ENCODE results near the gene FOXO3B.
"Not testable (repeated sequence)": the region's sequence is repeated elsewhere in the genome, so short reads cannot be mapped to it uniquely, and the experiment has no call there.

The FOXO3B gene

GRCh38 chr17:18681767-18682571, at the start of gene FOXO3B:
Gene FOXO3B (minus strand): TSS chr17:18682314. CDS start chr17:18681651, 663 bp downstream.
- peak; percentile 79 for DNase-seq (ENCODE audit: low spot score)

DNA sequence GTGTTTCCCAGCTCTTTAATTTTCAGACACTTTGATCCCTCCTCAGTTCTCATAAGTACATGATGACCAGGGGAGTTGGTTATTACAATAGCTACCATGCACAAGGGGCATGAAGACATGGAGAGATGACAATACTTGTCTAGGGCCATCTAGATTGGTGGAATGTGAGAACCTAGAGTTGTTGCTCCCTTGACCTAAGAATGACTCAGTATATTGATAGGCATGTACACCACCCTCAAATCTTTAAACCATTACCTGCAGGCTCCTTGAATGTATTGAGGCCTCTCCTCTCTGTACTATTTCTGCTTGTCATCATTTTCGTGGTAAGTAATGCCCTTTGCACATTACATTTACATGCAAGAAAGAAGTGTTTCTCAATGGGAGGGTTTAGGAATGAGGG, 41.4 kb upstream of the FOXO3B start:
- DNase-seq (ENCODE audit: low spot score), result not testable (repeated sequence)

- DNase-seq (ENCODE audit: low spot score), result not testable (repeated sequence)
Observed at GRCh38 chr17:18722612-18723011, 40.5 kb upstream of the FOXO3B start.

DNA sequence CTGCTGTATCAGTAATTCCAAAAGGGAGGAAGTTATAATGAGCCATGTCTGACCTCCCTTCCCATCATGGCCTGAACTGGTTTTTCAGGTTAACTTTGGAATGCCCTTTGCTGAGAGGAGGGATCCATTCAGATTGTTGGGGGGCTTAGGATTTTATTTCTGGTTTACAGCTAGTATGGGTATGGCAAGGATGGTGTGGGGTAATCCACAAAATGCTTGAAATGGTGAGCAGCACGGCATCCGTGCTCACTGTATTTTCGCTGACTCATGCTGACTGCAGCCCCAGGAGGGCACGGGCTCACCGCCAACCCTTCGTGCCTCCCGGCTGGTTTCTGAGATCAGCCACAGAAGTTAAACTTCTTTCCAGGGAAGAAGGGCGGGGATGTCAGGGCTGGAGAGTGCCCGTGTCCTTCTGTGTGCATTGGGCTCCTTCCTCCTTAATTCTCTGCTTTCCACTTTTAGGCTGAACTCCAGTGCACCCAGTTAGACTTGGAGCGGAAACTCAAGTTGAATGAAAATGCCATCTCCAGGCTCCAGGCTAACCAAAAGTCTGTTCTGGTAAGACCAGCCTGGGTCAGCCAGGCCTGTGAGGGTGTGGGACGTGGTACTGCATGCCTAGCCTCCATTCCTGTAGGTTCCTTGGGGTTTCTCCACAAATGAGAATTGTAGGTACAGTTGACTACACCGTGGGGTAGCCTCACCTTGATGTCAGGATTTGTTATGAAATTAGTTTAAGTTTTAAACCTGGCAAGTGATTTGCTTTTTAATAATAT, 39.8 kb upstream of the FOXO3B start:
- DNase-seq (ENCODE audit: low spot score), result not testable (repeated sequence)

- DNase-seq (ENCODE audit: low spot score), result not testable (repeated sequence)
Observed at GRCh38 chr17:18719428-18720110, 37.5 kb upstream of the FOXO3B start.

GRCh38 chr17:18718643-18719427, 36.7 kb upstream of the FOXO3B start:
- not testable (repeated sequence) for DNase-seq (ENCODE audit: low spot score)

DNA sequence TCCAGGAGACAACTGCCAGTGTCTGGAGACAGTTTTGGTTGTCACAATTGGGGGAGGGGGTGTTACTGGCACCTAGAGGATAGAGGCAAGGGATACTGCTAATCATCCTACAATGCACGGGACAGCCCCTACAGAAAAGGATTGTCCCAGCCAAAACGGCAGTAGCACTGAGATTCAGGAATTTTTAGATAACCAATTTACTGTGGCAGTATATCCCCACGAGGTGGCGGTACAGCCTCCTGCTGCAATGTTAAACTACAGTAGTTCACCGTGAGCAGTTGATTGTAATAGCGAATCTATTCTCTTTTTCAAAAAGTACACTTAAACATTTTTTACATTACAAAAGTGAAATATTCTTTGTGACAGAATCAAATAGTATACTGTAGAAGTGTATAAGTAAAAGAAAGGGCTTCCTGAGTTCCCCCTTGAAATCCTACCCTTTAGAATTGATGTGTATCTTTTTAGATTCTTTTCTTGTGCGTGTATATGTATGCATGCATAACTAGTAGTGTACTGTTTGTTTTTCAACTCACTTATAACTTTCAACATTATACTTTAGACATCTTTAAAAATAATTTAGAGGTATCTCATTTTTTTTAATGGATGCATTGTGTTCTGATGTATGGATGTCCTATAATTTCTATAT, 30.4 kb upstream of the FOXO3B start:
- DNase-seq (ENCODE audit: low spot score), result peak; percentile 58

DNA sequence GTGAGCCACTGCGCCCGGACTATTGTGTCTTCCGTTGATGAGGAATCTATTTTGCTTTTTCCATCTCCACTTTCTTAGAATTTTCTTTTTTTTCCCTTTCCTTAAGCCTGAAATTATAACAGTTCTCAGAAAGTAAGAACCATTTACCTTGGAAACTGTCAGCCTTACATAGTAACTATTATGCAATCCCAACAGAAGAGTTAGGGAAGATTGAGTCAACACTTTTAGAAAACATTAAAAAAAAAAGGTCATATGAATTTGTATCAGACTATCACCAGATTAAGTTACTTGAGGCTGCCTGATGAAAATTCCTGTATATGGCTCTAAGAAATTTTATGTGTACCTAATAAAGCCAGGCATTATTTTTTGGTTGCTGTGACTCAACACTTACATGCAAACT, 26.1 kb upstream of the FOXO3B start:
- DNase-seq (ENCODE audit: low spot score), result not testable (repeated sequence)

DNA sequence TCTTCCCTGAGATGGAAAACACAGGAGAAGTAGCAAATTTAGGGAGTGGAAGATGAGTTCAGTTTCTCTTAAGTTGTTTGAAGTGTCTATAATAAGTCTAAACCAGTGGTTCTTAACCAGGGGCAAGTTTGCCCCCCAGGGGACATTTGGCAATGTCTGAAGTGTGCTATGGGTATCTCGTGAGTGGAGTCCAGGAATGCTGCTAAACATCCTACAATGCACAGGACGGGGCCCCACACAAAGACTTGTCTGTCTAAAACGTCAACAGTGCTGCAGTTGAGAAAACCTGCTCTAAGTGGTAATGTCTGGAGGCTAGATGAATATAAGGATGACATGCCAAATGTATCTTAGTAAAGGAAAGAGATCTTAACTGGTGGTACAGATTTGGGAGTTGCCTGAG, 23.8 kb upstream of the FOXO3B start:
- DNase-seq (ENCODE audit: low spot score), result not testable (repeated sequence)

DNA sequence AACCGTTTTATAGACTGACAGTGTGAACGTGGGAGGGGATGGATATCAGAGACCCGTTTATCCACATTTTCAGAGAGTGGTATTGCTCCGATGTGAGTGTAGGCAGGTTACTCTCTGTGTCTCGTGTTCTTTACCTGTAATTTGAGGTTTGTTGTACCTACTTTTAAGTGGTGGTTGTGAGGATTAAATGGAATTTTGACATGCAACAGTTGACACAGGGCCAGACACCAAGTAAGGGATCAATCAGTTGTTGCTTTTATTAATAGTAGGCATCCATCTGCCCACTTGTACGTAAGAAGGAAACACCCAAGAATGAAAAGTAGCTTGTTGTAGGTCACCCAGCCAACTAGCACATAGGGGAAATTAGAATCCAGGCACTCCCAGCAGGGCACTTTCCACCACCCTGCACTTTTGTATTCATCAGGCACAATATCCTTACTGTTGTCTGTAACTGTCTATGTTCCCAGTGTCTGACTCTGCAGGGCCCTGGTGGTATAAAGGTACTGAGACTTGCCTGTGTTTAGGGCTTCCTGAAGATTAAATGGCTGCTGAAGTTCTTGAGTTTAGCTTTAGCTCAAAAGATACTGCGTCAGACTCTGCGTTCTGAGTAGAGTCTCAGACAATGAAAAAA, 16.5 kb upstream of the FOXO3B start:
- not testable (repeated sequence) for DNase-seq (ENCODE audit: low spot score)

GRCh38 chr17:18695143-18695542, 13.0 kb upstream of the FOXO3B start:
- not testable (repeated sequence) for DNase-seq (ENCODE audit: low spot score)

- not testable (repeated sequence) for DNase-seq (ENCODE audit: low spot score)
Observed at GRCh38 chr17:18682668-18683067, 554 bp upstream of the FOXO3B start.

- DNase-seq (ENCODE audit: low spot score), result not testable (repeated sequence)
Observed at GRCh38 chr17:18677381-18677780, 4.7 kb downstream of the FOXO3B start.

- not testable (repeated sequence) for DNase-seq (ENCODE audit: low spot score)
Observed at GRCh38 chr17:18676928-18677327, 5.2 kb downstream of the FOXO3B start.

- DNase-seq (ENCODE audit: low spot score), result not testable (repeated sequence)
Observed at GRCh38 chr17:18672395-18673227, 9.5 kb downstream of the FOXO3B start.

DNA sequence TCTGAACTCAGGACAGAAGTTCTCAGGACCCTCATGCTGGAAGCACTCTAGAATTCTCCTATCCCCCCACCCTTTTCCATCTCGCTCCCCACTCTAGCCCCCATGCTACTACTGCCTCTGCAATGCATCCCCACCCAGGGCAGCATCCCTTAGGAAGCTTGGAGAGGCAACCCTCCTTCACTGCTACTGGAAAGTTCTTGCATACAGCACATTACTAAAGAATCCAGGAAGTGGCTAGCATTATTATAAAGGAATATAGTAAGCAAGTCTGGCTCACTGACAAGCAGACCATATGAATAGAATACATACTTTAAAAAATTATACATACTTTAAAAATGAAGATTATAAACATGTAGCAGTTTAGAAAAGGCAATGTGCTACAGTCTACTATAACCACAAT, 13.5 kb downstream of the FOXO3B start:
- DNase-seq (ENCODE audit: low spot score), result not testable (repeated sequence)

GRCh38 chr17:18667535-18667934, 14.6 kb downstream of the FOXO3B start:
- not testable (repeated sequence) for DNase-seq (ENCODE audit: low spot score)

DNA sequence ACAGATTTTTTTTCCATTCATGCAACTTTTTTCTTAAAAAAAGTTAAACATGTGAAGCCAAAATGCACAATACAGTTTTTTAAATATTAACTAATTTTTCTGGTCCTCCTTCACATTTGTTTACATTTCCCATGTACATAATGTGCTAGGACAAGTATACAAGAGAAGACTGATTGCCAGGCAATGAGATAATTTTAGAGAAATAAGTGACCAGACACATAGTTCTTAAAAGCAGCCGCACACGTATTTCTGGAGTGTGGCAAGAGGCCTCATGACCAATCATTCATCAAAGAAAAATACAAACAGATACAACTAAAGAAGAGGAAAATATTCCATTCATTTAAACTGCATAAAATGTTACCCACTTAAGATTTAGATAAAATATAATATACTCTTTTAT, 15.8 kb downstream of the FOXO3B start:
- not testable (repeated sequence) for DNase-seq (ENCODE audit: low spot score)

DNA sequence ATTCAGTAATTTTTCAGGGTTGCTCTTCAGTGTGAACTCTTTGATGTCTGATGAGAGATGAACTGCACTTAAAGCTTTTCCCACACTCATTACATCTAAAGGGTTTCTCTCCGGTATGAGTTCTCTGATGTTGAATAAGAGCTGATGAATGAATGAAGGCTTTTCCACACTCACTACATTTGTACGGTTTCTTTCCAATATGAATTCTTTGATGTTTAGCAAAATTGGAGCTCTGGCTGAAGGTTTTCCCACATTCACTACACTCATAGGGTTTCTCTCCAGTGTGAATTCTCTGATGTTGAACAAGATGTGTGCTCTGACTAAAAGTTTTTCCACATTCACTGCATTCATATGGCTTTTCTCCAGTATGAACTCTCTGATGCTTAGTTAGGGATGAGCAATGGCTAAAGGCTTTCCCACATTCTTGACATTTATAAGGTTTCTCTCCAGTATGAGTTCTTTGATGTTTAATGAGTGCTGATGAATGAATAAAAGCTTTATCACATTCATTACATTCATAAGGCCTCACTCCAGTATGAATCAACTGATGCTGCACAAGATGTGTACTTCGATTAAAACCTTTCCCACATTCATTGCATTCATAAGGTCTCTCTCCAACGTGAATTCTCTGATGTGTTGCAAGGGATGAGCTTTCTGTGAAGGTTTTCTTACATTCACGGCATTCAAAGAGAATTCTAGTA, 20.0 kb downstream of the FOXO3B start:
- DNase-seq (ENCODE audit: low spot score), result not testable (repeated sequence)
